BJ (cell line): ENCODE data around the gene RRBP1. TPM values are rescaled to one million over a fixed set of nuclear protein-coding genes. Genes with fewer than 3 reads are reported as not detected.

Experiments used
- CTCF ChIA-PET: fragments of 350-600 bp; formaldehyde crosslinking; extraction: SDS; loops from one replicate; lab custom pipeline; 2021; ENCODE audit warnings: antibody characterized with exemption, inconsistent platforms; lab: Yijun Ruan, JAX
- POLR2A ChIA-PET: fragments of 300-600 bp; sonication (Branson Sonifier 250); formaldehyde crosslinking; extraction: SDS; loops from one replicate; lab custom pipeline; 2021; ENCODE audit warnings: antibody characterized with exemption; lab: Charles Lee
- DNase-seq: peaks from one replicate; pipeline ENCODE4 v3.0.0-alpha.2; 2011; ENCODE audit warnings: low read depth
- H3K27me3 ChIP-seq: 2 replicates; pipeline ENCODE4 v1.6.0; 2011; ENCODE audit warnings: low read length; ENCODE audit not compliant: control insufficient read depth, insufficient read depth
- H3K36me3 ChIP-seq: 2 replicates; pipeline ENCODE4 v1.5.1; 2011; ENCODE audit warnings: low read length; ENCODE audit not compliant: control insufficient read depth, insufficient read depth
- H3K4me3 ChIP-seq: 2 replicates; pipeline ENCODE4 v1.5.1; 2011; ENCODE audit warnings: low read depth, mild to moderate bottlenecking, control low read depth, low read length
- polyA plus RNA-seq: library from polyadenylated mRNA; depleted of rRNA; stranded (reverse); fragments of >200 nt; gene quantifications from 2 replicates; pipeline ENCODE4 v1.2.3, GENCODE V29; 2011; rRNA removed
- TF ChIP-seq, protein P1 (sequence below): IDR thresholded peaks from 2 replicates; pipeline ENCODE4 v1.5.1; 2011; ENCODE audit warnings: low read depth, mild to moderate bottlenecking, control low read depth, inconsistent platforms, low read length, moderate library complexity; ENCODE audit not compliant: insufficient read depth

The RRBP1 gene
- polyA plus RNA-seq, 1 experiment = 98.7 TPM

DNA sequence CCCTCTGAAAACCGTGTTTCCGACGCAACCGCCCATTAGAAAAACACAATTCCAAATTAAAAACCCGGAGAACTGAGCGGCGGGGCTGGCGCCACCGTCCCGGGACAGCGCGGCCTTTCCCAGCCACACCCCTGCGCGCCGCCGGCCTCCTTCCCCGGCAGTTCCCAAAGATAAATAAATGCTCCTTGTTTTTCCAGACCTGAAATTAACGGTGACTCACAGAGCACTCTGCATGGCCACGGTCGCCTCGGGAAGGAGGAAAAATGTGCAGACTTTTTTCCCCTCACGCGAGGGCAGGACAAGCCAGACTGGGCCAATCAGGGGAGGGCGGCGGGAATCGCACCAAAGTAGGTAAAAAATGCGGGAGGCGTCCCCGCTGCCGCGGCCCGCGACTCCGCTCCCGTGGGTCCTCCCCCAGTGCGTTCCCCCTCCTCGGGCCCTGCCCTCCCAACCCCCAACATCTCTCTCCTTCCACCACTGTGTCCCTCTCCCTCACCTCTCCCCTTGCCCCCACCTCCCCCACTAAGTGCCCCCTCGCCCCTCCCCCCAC, 113.0 kb downstream of the RRBP1 start:
- peak; percentile 97 for DNase-seq
- TF ChIP-seq, protein P1, sequence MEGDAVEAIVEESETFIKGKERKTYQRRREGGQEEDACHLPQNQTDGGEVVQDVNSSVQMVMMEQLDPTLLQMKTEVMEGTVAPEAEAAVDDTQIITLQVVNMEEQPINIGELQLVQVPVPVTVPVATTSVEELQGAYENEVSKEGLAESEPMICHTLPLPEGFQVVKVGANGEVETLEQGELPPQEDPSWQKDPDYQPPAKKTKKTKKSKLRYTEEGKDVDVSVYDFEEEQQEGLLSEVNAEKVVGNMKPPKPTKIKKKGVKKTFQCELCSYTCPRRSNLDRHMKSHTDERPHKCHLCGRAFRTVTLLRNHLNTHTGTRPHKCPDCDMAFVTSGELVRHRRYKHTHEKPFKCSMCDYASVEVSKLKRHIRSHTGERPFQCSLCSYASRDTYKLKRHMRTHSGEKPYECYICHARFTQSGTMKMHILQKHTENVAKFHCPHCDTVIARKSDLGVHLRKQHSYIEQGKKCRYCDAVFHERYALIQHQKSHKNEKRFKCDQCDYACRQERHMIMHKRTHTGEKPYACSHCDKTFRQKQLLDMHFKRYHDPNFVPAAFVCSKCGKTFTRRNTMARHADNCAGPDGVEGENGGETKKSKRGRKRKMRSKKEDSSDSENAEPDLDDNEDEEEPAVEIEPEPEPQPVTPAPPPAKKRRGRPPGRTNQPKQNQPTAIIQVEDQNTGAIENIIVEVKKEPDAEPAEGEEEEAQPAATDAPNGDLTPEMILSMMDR = no peak
- POLR2A ChIA-PET = interaction anchor here (0.7 to 1.1 kb wide), 2 partner anchors 26 to 391 kb away, joined by 3 to 13 read pairs; no protein-coding TSS in a partner anchor
- CTCF ChIA-PET = interaction anchor here (2.0 to 4.8 kb wide), 2 partner anchors 27 to 32 kb away, joined by 16 to 35 read pairs; no protein-coding TSS in a partner anchor
- no peaks in the 10 kb centered on the region for H3K36me3 ChIP-seq
- no peaks in the 10 kb centered on the region for H3K27me3 ChIP-seq
- H3K4me3 ChIP-seq = peak overlapping the region; percentile 98

DNA sequence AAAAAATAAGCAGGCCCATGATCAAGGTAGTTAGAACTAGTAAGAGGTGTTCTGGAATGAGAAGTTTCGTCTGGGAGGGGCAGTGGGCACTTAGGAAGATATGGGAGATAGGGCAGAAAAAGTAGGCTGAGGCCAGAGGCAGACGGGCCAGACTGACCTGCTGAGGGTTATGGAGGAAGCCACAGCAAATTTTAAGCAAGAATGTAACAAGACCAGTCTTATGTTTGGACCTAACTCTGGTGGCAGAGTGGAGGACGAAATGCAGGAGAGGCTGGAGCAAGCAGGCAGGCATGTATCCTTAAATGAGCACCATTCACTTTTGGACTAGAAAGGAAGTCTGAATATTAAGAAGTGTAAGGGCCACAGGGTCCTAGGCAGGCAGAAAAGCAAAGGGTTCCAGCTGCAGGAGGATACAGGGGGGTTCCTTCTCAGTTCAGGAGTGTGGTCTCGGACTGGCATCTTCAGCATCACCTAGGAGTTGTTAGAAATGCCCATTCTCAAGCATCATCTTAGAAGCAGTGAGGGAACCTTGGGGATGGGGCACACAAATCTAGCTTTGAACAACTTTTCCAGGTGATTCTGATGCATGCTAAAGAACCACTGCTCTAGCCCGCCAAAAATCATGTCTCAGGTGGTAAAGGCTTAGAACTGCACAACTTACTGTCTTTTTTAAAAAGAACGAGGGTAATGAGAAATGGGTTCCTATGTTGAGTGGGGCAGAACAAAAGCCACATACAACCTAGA, 113.8 kb downstream of the RRBP1 start:
- TF ChIP-seq, protein P1 = no peak
- Histone ChIP-seq H3K36me3 (no peaks in the 10 kb centered on the region), H3K4me3 (peak overlapping the region; percentile 98), H3K27me3 (no peaks in the 10 kb centered on the region)
- ChIA-PET POLR2A (no interaction called here), CTCF (no interaction called here)
- DNase-seq = no peak

DNA sequence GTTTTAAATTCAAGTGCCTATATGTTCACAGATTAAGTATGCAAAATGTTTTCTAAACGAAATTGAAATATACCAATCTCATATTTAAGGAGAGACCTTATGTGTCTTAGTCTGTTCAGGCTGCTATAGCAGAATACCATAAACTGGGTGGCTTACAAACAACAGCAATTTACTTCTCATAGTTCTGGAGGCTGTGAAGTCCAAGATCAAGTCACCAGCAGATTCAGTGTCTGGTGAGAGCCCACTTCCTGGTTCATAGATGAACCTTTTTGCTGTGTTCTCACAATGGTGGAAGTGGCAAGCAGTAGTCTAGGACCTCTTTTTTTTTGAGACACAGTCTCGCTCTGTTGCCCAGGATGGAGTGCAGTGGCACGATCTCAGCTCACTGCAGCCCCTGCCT, 115.7 kb downstream of the RRBP1 start:
- ChIA-PET POLR2A (no interaction called here), CTCF (no interaction called here)
- Histone ChIP-seq H3K27me3 (no peaks in the 10 kb centered on the region), H3K36me3 (no peaks in the 10 kb centered on the region), H3K4me3 (no peak overlapping the region)
- no peak for DNase-seq
- TF ChIP-seq, protein P1 = no peak

DNA sequence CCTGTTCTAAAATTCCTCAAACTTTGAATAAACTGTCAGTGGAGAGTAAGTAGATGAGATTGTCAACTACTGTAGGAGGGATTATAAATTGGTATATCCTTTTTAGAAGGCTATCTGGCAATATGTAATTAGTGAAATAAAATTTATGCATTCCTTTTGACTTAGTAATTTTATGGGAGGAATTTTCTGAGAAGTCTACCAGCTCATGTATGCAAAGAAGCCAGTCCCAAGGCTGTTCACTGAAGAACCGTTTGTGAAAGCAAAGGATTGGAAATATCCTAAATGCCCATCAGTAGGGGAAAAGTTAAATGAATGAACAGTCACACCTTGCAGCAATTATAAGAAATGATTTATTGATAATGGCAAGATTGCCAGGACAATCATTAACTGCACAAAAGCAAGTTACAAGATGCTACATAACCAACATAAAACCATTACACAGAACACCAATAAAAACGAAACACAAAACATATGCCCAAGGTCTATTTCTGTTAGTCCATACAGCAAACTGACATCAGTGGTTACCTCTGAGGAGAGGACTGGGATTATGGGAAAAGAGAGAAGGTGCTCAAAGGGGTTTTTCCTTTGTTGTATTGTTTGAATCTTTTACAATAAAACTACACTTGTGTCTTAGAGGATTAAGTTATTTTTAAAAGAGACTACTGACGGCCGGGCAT, 116.7 kb downstream of the RRBP1 start:
- TF ChIP-seq, protein P1 = no peak
- Histone ChIP-seq H3K4me3 (no peak overlapping the region), H3K27me3 (no peaks in the 10 kb centered on the region), H3K36me3 (no peaks in the 10 kb centered on the region)
- ChIA-PET CTCF (interaction anchor here (0.6 to 1.0 kb wide), 3 partner anchors 28 to 130 kb away, joined by 3 to 4 read pairs (median 3); no protein-coding TSS in a partner anchor), POLR2A (interaction anchor here (0.7 kb wide), 1 partner anchor 14 kb away, joined by 3 read pairs; no protein-coding TSS in a partner anchor)
- DNase-seq = no peak

Other genes with a start within 250 kb of the RRBP1 start
- 2.3 and 2.4 TPM in 2 replicates for gene BFSP1, start 150.9 kb downstream of the RRBP1 start, polyA plus RNA-seq
- gene DSTN, start 112.2 kb downstream of the RRBP1 start, polyA plus RNA-seq = 295 and 536 TPM in 2 replicates
- gene BANF2, start 17.7 kb upstream of the RRBP1 start, polyA plus RNA-seq = not detected in 2 replicates